Measurements from ENCODE around the gene MAP3K6.

Gene MAP3K6

DNA sequence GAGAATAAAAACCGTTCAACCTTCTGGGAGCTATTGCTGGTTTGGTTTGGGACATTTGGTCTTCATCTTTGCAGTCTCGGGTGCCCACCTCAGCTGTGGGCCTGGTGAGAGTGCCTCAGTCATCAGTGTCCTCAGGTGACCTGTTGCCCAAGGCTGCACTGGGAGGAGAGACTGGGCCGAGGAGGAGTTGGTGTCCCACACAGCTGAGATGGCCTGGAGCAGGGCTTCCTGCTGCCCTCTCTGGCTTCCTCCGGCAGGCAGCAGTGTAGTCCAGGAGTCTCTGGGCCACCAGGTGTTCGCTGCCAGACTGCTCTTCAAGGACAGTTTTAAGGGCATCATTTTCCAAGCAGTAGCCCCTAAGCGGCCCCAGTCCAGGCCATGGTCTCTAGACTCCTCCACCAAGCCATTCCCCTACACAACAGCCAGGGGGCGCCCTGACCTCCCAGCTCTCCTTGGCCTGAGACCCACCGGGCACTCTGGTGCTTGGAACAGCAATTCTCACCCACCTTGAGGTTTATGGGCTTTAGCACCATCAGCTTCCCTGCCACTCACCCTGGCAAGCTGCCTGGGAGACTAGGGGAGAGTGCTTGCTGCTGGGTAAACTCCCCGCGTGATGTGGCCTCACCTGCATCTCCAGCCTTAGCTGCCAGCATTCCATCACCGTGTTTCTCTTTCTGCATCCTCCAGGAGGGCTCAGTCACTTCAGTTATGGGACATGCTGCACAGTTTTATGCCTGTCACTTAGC lies 34.1 kb downstream of the MAP3K6 start:
- DNase-seq = no peak

GRCh38 chr1:27331922-27332321 lies 34.8 kb downstream of the MAP3K6 start:
- DNase-seq = no peak

GRCh38 chr1:27331426-27331825 lies 35.3 kb downstream of the MAP3K6 start:
- no peak for DNase-seq

- no peak for DNase-seq
Observed at GRCh38 chr1:27330786-27331185, 36.0 kb downstream of the MAP3K6 start.

DNA sequence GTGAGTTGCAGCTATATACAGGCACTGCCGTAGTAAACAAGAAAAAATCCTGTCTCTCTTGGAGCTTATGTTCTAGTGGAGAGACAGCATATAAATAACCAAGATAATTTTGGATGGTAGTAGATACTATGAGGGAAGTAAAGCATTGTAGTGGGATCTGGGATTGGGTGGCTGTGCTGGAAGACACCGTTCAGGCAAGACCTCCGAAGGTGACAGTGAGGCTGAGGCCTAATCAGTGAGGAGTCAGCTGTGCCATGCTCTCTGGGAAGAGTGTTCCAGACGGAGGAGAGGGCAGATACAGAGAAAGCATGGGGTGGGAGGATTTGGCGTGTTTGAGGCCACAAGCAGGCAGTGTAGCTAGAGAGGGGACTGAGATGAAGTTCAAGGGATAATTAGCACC lies 38.8 kb downstream of the MAP3K6 start:
- DNase-seq = no peak

- DNase-seq = no peak
Observed at GRCh38 chr1:27325286-27325685, 41.5 kb downstream of the MAP3K6 start.

DNA sequence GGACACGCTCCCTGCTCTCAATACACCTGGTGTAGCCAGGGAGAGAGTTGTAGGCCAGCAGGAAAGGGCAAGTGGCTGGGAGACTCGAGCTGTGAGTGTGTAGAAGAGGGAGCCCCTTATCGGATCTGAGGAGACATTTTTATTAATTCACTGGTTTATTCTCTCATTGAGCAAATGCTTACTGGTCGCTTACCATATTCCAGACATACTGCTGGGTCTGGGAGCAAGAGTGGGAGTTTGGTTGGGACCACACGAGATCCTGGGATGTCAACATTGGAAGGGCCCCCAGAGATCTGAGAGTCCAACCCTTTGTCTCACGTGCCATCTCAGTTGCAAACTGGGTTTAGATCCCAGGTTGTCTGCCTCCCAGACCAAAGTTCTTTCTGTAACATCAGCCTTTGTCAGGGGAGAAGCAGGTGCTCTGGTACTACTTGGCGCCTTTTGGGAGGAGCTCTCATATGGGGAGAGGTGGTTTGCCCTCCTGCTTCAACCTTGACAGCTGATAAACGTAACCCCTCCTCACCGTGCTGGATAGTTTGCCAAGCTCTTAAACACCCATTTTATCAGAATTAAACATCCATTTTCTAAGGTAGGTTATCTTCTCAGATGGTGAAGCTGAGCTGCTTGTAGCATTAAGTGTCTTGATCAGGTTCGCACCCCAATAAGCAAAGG lies 44.1 kb downstream of the MAP3K6 start:
- DNase-seq = no peak

DNA sequence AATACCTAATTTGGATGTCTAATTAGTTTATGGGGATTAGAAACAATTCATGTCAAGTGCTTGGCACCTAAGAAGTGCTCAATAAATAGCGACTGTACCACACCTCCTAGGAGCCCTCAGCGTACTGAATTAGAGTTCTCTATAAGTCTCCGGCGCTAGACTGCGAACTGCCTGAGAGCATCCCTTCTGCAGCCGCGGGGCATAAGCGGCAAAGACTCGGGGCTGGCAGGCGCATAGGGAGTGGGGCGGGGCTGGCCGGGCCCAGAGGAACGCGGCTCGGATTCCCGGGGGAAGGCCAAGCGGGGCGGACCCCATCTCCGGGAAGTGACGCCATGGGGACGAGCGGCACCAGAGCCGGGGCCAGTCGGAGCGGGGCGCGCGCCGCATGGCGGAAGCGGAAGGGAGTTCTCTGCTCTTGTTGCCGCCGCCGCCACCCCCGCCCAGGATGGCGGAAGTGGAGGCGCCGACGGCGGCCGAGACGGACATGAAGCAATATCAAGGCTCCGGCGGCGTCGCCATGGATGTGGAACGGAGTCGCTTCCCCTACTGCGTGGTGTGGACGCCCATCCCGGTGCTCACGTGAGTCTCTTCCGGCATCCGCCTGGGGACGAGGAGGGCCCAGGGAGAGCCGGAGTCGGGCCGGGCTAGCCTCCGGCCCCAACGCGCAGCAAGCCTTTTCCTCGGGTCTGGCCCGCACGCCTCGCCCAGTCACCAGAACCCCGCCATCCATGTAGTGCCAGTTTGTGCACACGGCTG lies 44.8 kb downstream of the MAP3K6 start, which contains the start of gene TMEM222:
TMEM222 (plus strand) TSS at position 351 of the 756 bp plus-strand sequence; CDS start at position 386, 35 bp downstream.
- DNase-seq = peak; percentile 96

- DNase-seq = no peak
Observed at GRCh38 chr1:27318596-27318995, 48.2 kb downstream of the MAP3K6 start.

DNA sequence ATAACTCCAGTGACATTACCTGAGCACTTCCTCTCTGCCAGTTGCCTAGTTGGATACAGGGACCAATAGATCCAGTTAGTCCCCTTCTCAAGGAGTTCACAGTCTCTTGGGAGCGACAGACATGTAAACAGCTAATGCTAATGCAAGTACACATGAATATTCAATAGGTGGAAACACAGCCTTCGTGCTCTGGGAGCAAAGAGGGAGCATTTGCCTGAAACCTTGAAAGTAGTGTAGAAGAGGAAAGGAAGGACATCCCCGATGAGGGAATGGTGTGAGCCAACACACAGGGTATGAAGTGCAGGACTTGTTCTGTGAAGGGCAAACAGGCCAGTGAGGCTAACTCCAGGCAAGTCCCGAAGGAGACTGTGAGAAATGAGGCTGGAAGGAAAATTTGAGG lies 48.6 kb downstream of the MAP3K6 start:
- DNase-seq = no peak

- DNase-seq = no peak
Observed at GRCh38 chr1:27316860-27317259, 49.9 kb downstream of the MAP3K6 start.

DNA sequence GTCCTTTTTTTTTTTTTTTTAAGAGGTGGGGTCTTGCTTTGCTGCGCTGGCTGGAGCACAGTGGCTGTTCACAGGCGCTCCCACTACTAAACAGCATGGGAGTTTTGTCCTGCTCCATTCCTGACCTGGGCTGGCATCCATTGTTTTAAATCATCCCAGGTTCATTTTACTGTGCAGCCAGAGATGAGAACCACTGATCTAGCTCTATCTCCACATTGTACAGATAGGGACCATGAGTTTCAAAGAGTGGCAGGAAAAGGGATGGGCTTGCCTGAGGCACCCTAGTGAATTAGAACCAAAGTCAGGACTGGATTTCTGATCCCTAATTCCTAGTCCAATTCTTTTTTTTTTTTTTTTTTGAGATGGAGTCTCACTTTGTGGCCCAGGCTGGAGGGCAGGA lies 52.0 kb downstream of the MAP3K6 start:
- DNase-seq = no peak

DNA sequence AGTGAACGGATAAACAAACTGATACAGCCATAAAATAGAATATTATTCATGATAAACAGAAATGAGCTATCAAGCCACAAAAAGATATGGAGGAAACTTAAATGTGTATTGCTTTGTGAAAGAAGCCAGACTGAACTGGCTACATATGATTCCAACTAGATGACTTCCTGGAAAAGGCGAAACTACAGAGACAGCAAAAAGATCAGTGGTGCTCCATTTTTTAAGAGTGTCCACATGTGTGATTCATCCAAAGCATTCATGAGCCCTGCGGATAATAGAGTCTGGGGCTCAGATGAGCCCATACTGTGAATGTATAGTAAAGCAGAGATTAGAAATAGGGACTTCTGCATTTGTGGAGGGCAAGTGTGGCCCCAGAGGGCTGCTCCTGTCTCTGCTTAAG lies 52.6 kb downstream of the MAP3K6 start:
- DNase-seq = no peak

- DNase-seq = no peak
Observed at GRCh38 chr1:27307874-27308598, 58.7 kb downstream of the MAP3K6 start.

DNA sequence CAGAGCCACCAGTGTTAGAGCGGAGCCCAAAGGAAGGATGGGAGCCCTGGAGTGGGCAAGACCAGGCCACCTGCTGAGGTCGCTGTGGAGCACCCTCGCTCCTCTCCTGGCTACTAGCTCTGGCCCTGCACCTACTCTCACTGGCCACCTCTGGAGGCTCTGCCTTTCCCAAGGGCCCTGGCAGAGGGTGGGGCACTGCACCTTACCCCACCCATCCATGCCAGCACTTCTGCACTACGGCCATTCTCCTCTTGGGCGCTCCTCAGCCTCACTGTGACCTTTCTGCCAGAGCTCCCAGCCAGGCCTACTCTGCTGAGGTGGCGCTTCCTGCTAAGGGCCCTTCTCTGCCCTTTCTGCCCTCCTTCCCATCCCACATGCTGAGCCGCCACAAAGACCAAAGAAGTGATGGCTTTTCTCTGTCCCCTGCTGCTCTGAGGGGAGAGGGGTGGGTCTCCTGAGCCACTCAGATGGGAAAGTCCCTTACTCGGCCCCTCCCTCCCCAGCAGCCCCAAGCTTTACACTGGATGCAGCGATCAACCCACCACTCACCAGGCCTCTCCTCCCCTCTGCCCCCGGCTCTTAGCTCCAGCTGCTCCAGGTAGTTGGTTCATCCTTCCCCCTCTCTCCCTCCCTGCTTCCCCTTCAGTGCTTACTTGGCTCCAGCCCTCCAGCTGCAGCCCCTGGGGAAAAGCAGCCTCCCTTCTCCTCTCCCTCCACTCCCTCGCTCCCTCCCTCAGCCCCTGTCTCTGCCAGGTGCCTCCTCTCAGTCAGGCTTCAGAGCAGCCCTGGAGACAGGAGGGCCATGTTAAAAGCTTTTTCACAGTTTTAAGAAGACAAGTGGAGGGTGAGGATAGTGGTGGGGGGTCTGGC lies 59.6 kb downstream of the MAP3K6 start:
- DNase-seq = no peak

DNA sequence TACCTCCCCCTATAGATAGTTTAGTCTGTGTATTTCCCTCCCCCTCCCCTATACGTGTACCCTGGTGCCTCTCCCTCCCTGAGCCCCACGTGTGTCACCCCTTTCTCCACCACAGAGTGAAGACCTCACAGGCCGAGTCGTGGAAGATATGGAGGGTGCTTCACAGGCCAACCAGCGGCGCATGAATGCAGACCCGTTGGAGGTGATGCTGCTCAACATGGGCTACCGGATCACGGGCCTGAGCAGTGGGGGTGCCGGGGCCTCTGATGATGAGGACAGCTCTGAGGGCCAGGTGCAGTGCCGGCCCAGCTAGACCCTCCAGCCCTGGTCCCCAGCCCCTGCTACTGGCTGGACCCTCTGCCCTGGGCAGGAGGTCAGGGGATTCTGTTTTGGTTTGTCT lies 60.7 kb downstream of the MAP3K6 start:
- DNase-seq = no peak

Measured in GOT3 (cell line).